Endothelial cell of umbilical vein (primary cell): ENCODE results near the gene TMEM178B.

Experiments used
- CTCF ChIP-seq, 2 donors: IDR thresholded peaks; 1 replicate in 1 of 2; 2 replicates in 1 of 2; pipeline ENCODE4 v1.5.1; 2011; ENCODE audit warnings: low read length in 2 of 2, mild to moderate bottlenecking in 2 of 2, moderate library complexity in 2 of 2, control low read depth in 1 of 2, inconsistent platforms in 1 of 2, low read depth in 1 of 2; ENCODE audit not compliant: insufficient read depth in 1 of 2; ENCODE audit errors: extremely low read depth in 1 of 2
- EZH2 ChIP-seq: IDR thresholded peaks from 2 replicates; pipeline ENCODE4 v1.6.1; 2012; ENCODE audit warnings: borderline replicate concordance, low read depth, mild to moderate bottlenecking, moderate library complexity, low read length, inconsistent platforms; ENCODE audit not compliant: severe bottlenecking
- JUN ChIP-seq: IDR thresholded peaks from 2 replicates; pipeline ENCODE4 v1.6.1; 2011; ENCODE audit warnings: borderline replicate concordance, low read depth; ENCODE audit not compliant: insufficient read length, insufficient read depth
- MAX ChIP-seq: IDR thresholded peaks from 2 replicates; pipeline ENCODE4 v1.6.1; 2011; ENCODE audit not compliant: insufficient read depth, insufficient read length
- MYC ChIP-seq: IDR thresholded peaks from one replicate; pipeline ENCODE4 v1.6.1; 2011; ENCODE audit warnings: mild to moderate bottlenecking, low read depth, low read length
- POLR2A ChIP-seq: IDR thresholded peaks from 2 replicates; pipeline ENCODE4 v1.6.1; 2012; ENCODE audit warnings: low read depth, mild to moderate bottlenecking, control low read depth, low read length
- POLR2AphosphoS5 ChIP-seq: IDR thresholded peaks from 2 replicates; pipeline ENCODE4 v1.6.1; 2012; ENCODE audit warnings: low read depth, mild to moderate bottlenecking, control low read depth, low read length, moderate library complexity; ENCODE audit not compliant: insufficient read depth

GRCh38 chr7:141239661-141240060 is 165.8 kb downstream of the TMEM178B start:
- TF ChIP-seq CTCF (IDR thresholded peaks at IDR 0.05; ENCODE audit: extremely low read depth in 1 of 2, insufficient read depth in 1 of 2, low read depth in 1 of 2, low read length in 2 of 2) (no peak), POLR2A (no peak), EZH2 (no peak), MAX (no peak), POLR2AphosphoS5 (no peak), JUN (no peak), MYC (no peak)
